GM12873 (cell line): ENCODE measurements around the gene DYRK3.

Experiments used
- TF ChIP-seq, protein P1 (sequence below): IDR thresholded peaks from 2 replicates; pipeline ENCODE4 v1.5.1; 2012; ENCODE audit warnings: low read depth, mild to moderate bottlenecking, moderate library complexity, low read length, control low read depth; ENCODE audit not compliant: insufficient read depth; ENCODE audit errors: missing control alignments

The DYRK3 gene

DNA sequence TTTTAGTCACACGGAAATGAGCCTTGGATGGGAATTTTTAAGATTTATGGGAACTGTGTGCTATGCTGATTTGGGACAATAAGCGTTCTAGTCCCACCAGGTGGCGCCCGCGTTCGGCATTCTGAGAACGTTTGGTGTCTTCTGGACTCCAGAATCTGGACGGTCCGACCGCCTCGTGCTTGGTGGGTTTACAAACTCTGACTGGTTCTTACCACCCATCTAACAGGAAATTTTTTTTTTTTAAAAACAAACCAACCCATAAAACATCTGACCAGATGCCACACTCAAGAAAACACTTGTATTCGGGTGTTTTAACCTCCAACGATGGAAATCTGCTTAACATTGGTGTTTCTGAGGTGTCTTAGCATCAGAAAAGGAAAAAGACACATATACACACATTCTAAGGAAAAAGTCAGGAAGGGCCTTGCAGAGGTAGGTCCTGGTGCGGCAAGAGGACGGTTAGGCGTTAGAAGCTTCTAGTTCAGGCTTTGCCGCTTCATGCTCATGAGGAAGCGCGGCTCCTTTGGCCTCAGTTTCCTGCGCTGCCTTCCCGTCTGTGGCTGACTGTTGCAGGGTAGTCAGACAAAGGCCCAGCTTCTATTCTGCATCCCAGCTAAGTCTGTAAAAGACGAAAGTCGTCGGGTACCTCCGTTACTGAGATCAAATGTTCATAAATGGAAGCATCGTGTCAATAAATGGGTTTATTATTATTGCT is 814 bp upstream of the DYRK3 start:
- TF ChIP-seq, protein P1, sequence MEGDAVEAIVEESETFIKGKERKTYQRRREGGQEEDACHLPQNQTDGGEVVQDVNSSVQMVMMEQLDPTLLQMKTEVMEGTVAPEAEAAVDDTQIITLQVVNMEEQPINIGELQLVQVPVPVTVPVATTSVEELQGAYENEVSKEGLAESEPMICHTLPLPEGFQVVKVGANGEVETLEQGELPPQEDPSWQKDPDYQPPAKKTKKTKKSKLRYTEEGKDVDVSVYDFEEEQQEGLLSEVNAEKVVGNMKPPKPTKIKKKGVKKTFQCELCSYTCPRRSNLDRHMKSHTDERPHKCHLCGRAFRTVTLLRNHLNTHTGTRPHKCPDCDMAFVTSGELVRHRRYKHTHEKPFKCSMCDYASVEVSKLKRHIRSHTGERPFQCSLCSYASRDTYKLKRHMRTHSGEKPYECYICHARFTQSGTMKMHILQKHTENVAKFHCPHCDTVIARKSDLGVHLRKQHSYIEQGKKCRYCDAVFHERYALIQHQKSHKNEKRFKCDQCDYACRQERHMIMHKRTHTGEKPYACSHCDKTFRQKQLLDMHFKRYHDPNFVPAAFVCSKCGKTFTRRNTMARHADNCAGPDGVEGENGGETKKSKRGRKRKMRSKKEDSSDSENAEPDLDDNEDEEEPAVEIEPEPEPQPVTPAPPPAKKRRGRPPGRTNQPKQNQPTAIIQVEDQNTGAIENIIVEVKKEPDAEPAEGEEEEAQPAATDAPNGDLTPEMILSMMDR, result peak; percentile 82

DNA sequence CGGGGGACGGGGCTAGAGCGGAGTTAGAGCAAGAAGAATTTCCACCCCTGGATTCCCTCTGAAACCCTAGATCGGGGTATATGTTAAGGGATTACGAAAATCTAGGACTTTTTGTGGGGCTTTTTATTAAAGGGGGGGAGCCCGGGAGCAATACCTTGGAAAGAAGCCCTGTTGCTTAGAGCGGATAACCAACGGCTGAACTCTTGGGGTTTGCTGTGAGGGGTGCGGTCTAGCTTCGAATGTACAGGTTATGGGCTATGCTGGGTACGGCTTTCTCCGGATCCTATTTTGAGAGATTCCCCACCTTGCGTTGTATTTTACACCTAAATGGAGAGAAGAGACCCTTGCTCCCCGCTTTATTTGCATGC is 626 bp downstream of the DYRK3 start:
- TF ChIP-seq, protein P1, result no peak

DNA sequence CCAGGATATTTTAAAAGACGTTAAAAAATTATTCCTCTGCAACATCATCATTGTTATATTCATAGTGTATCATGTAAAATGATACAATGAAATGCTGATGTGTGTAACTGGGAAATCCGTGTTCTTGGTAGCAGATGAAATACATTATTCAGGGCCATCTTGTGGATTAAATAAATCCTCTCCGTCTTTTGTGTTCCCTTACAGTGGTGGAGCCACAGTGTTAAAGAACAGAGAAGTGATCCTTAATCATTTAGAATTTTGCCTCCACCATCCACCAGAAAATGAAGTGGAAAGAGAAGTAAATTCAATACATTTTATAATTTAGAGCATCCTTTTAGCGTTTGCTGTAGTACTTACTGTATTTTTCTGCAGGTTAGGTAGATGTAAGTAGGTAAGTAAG is 1.3 kb downstream of the DYRK3 start:
- TF ChIP-seq, protein P1, result no peak

DNA sequence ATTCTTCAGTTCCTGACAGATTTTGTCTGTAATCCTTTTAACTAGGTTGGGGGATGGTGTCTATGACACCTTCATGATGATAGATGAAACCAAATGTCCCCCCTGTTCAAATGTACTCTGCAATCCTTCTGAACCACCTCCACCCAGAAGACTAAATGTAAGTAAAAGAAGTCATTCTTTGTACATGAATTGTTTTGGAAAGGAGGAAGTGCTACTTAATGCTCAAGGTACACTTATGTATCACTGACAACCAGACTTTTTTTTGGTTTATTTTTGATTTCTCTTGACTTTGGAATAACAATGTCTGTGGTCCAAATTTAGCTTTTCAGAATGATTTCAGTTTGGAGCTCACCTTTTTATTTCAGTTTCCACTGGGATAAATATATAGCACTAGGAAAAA is 2.3 kb downstream of the DYRK3 start:
- TF ChIP-seq, protein P1, result no peak

DNA sequence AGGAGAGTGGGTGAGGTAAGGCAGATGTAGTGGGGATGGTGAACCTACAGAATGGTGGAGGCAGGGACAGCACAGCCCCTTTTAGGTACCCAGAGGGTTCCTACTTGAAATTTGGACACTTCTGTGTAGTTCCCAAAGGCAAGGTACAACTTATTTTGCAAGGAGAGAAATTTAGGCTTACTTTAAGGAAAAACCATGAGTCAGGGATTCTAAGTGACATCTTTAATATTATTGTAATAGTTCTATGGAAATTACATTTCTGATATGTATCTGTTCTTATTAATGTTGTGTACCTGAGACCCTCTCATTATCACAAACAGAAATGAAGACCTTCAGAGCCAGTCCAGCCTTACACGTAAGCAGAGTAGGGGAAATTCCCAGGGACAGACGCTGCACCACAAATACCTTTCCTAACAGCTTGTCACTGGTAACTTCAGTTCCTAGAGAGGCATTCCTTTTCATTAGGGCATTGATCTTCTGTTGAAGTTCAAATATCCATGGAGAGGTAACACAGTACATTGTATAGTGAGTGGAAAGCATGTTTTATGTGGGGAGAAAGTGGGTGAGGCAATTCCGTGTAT is 7.9 kb downstream of the DYRK3 start:
- TF ChIP-seq, protein P1, result no peak

DNA sequence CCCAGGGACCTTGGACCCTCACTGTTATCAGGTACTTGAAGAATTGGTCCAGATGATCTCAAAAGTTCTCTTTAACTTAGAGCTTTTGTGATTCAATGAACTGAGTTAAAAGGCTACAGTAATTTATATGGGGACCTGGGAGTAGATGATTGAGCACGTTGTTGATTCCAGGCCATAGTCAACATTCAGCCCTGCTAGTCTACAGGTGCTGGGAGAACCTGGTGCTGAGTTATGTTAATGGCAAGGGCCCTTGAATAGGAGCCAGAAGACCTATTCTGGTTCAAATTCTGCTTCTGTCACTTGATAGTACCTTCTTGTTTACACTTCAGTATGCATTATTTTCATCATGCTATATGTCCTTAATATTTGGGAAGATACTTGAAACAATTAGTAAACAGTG is 11.2 kb downstream of the DYRK3 start:
- TF ChIP-seq, protein P1, result no peak

DNA sequence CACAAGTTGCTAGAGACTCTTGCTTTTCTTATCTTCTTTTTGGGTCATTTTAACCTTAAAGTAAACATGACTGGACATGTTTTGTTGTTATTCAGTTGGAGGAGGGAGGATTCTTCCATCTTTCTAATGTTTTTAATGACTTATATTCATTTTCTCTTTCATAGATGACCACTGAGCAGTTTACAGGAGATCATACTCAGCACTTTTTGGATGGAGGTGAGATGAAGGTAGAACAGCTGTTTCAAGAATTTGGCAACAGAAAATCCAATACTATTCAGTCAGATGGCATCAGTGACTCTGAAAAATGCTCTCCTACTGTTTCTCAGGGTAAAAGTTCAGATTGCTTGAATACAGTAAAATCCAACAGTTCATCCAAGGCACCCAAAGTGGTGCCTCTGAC is 11.9 kb downstream of the DYRK3 start:
- TF ChIP-seq, protein P1, result no peak
